Measurements from ENCODE around the gene TCP10L. TPM values are rescaled to one million over a fixed set of nuclear protein-coding genes. Genes with fewer than 3 reads are reported as not detected.
A peak's percentile ranks its signal among the peaks of the same experiment; 100 is the strongest.
"Not testable (repeated sequence)": the region's sequence is repeated elsewhere in the genome, so short reads cannot be mapped to it uniquely, and the experiment has no call there.

The TCP10L gene
- total RNA-seq, 2 experiments from 2014 or later = 0.23 to 1.1 TPM

GRCh38 chr21:32538147-32538792 lies 47.1 kb downstream of the TCP10L start:
- Mint-ChIP-seq H3K4me1 (peaks cover 18% of the 10 kb centered on the region), H3K9me3 (no peaks in the 10 kb centered on the region), H3K4me3 (peak overlapping the region; percentile 63), H3K27ac (peak overlapping the region; percentile 91), H3K27me3 (no peaks in the 10 kb centered on the region), H3K36me3 (peaks cover 1% of the 10 kb centered on the region)
- ATAC-seq (ENCODE audit: low read depth) (peak; percentile 99), DNase-seq (peak; percentile 52)
- POLR2A ChIA-PET = interaction anchor here (0.8 to 1.8 kb wide), 2 partner anchors 45 to 74 kb away, joined by 3 to 9 read pairs; partner anchors contain the start of gene CFAP298

GRCh38 chr21:32537569-32537881 lies 47.8 kb downstream of the TCP10L start:
- peak overlapping the region; percentile 20 for H3K4me3 Mint-ChIP-seq
- peak overlapping the region; percentile 79 for H3K27ac Mint-ChIP-seq
- POLR2A ChIA-PET = interaction anchor here (0.9 to 1.8 kb wide), 2 partner anchors 44 kb away, joined by 3 to 9 read pairs; no protein-coding TSS in a partner anchor

GRCh38 chr21:32535612-32536011 lies 49.7 kb downstream of the TCP10L start:
- ATAC-seq (ENCODE audit: low read depth) = no peak
- no peak overlapping the region for H3K4me3 Mint-ChIP-seq
- peaks cover 19% of the 10 kb centered on the region for H3K4me1 Mint-ChIP-seq
- H3K9me3 Mint-ChIP-seq = no peaks in the 10 kb centered on the region
- POLR2A ChIA-PET = no interaction called here
- no peak overlapping the region for H3K27ac Mint-ChIP-seq
- no peak for DNase-seq
- peaks cover 1% of the 10 kb centered on the region for H3K36me3 Mint-ChIP-seq
- no peaks in the 10 kb centered on the region for H3K27me3 Mint-ChIP-seq

More at GRCh38 chr21:32537569-32537881, 47.8 kb downstream of the TCP10L start:
- Mint-ChIP-seq H3K9me3 (no peaks in the 10 kb centered on the region), H3K4me1 (peaks cover 18% of the 10 kb centered on the region), H3K36me3 (peaks cover 1% of the 10 kb centered on the region), H3K27me3 (no peaks in the 10 kb centered on the region)
- DNase-seq = no peak
- ATAC-seq (ENCODE audit: low read depth) = no peak

GRCh38 chr21:32534113-32534512 lies 51.2 kb downstream of the TCP10L start:
- Mint-ChIP-seq H3K27me3 (no peaks in the 10 kb centered on the region), H3K4me1 (peaks cover 18% of the 10 kb centered on the region), H3K27ac (no peak overlapping the region), H3K4me3 (no peak overlapping the region), H3K36me3 (peaks cover 1% of the 10 kb centered on the region), H3K9me3 (peaks cover 1% of the 10 kb centered on the region)
- no peak for DNase-seq
- no peak for ATAC-seq (ENCODE audit: low read depth)
- POLR2A ChIA-PET = no interaction called here

- ATAC-seq (ENCODE audit: low read depth) (no peak), DNase-seq (no peak)
- peaks cover 13% of the 10 kb centered on the region for H3K4me1 Mint-ChIP-seq
- no peak overlapping the region for H3K4me3 Mint-ChIP-seq
- H3K27ac Mint-ChIP-seq = no peak overlapping the region
- POLR2A ChIA-PET = no interaction called here
- H3K9me3 Mint-ChIP-seq = peaks cover 1% of the 10 kb centered on the region
- H3K27me3 Mint-ChIP-seq = no peaks in the 10 kb centered on the region
- H3K36me3 Mint-ChIP-seq = peaks cover 1% of the 10 kb centered on the region
Measured at GRCh38 chr21:32533611-32534010, 51.7 kb downstream of the TCP10L start.

- no peak overlapping the region for H3K27ac Mint-ChIP-seq
- no peaks in the 10 kb centered on the region for H3K27me3 Mint-ChIP-seq
- peaks cover 1% of the 10 kb centered on the region for H3K36me3 Mint-ChIP-seq
- no peak for DNase-seq
- peaks cover 10% of the 10 kb centered on the region for H3K4me1 Mint-ChIP-seq
- no peak for ATAC-seq (ENCODE audit: low read depth)
- peaks cover 1% of the 10 kb centered on the region for H3K9me3 Mint-ChIP-seq
- POLR2A ChIA-PET = no interaction called here
- no peak overlapping the region for H3K4me3 Mint-ChIP-seq
Measured at GRCh38 chr21:32533053-32533452, 52.3 kb downstream of the TCP10L start.

GRCh38 chr21:32532636-32533035 lies 52.7 kb downstream of the TCP10L start:
- Mint-ChIP-seq H3K9me3 (peaks cover 1% of the 10 kb centered on the region), H3K27me3 (no peaks in the 10 kb centered on the region), H3K4me1 (peaks cover 10% of the 10 kb centered on the region), H3K27ac (no peak overlapping the region), H3K4me3 (no peak overlapping the region), H3K36me3 (peaks cover 1% of the 10 kb centered on the region)
- ATAC-seq (ENCODE audit: low read depth) (no peak), DNase-seq (no peak)
- POLR2A ChIA-PET = no interaction called here

GRCh38 chr21:32531561-32531960 lies 53.8 kb downstream of the TCP10L start:
- H3K4me1 Mint-ChIP-seq; H3K27me3 Mint-ChIP-seq; ATAC-seq (ENCODE audit: low read depth); H3K9me3 Mint-ChIP-seq; H3K27ac Mint-ChIP-seq; POLR2A ChIA-PET; DNase-seq; H3K36me3 Mint-ChIP-seq; H3K4me3 Mint-ChIP-seq: not testable (repeated sequence)

GRCh38 chr21:32530809-32531208 lies 54.5 kb downstream of the TCP10L start:
- H3K4me3 Mint-ChIP-seq; POLR2A ChIA-PET; H3K9me3 Mint-ChIP-seq; H3K27ac Mint-ChIP-seq; ATAC-seq (ENCODE audit: low read depth); H3K36me3 Mint-ChIP-seq; H3K4me1 Mint-ChIP-seq; H3K27me3 Mint-ChIP-seq; DNase-seq: not testable (repeated sequence)

- Mint-ChIP-seq H3K4me3 (no peak overlapping the region), H3K4me1 (peaks cover 1% of the 10 kb centered on the region), H3K36me3 (no peaks in the 10 kb centered on the region), H3K27me3 (no peaks in the 10 kb centered on the region), H3K27ac (no peak overlapping the region), H3K9me3 (peaks cover 1% of the 10 kb centered on the region)
- DNase-seq (no peak), ATAC-seq (ENCODE audit: low read depth) (no peak)
- POLR2A ChIA-PET = no interaction called here
Measured at GRCh38 chr21:32529679-32530078, 55.6 kb downstream of the TCP10L start.

- no peak overlapping the region for H3K27ac Mint-ChIP-seq
- H3K9me3 Mint-ChIP-seq = no peaks in the 10 kb centered on the region
- DNase-seq (no peak), ATAC-seq (ENCODE audit: low read depth) (no peak)
- H3K36me3 Mint-ChIP-seq = no peaks in the 10 kb centered on the region
- H3K4me1 Mint-ChIP-seq = no peaks in the 10 kb centered on the region
- POLR2A ChIA-PET = no interaction called here
- no peak overlapping the region for H3K4me3 Mint-ChIP-seq
- no peaks in the 10 kb centered on the region for H3K27me3 Mint-ChIP-seq
Measured at GRCh38 chr21:32525282-32525681, 60.0 kb downstream of the TCP10L start.

- H3K27me3 Mint-ChIP-seq = no peaks in the 10 kb centered on the region
- H3K4me1 Mint-ChIP-seq = no peaks in the 10 kb centered on the region
- H3K27ac Mint-ChIP-seq = no peak overlapping the region
- H3K36me3 Mint-ChIP-seq = no peaks in the 10 kb centered on the region
- H3K4me3 Mint-ChIP-seq = no peak overlapping the region
- no peak for ATAC-seq (ENCODE audit: low read depth)
- no peaks in the 10 kb centered on the region for H3K9me3 Mint-ChIP-seq
- no peak for DNase-seq
- POLR2A ChIA-PET = no interaction called here
Measured at GRCh38 chr21:32523988-32524719, 61.2 kb downstream of the TCP10L start.

Measured in activated naive CD8-positive, alpha-beta T cell treated with anti-CD3 and anti-CD28 coated beads, Interleukin-2, amount 10 ng/mL, durations not matched to agents 7 days and 5 days (primary cell).